D341Med (cell line): ENCODE measurements around the gene EFCAB13.

ENCODE experiments used
- DNase-seq: peaks from one replicate; pipeline ENCODE4 v3.0.0; 2012; ENCODE audit warnings: low spot score

EFCAB13 gene

GRCh38 chr17:47292206-47292605, 31.5 kb upstream of the EFCAB13 start:
- DNase-seq = no peak

GRCh38 chr17:47295037-47295873, 28.5 kb upstream of the EFCAB13 start:
- no peak for DNase-seq

GRCh38 chr17:47295874-47296255, 27.9 kb upstream of the EFCAB13 start:
- DNase-seq = no peak

- no peak for DNase-seq
Measured at GRCh38 chr17:47297661-47298400, 25.9 kb upstream of the EFCAB13 start.

- DNase-seq = no peak
Measured at GRCh38 chr17:47298712-47299111, 25.0 kb upstream of the EFCAB13 start.

GRCh38 chr17:47299239-47299910, 24.4 kb upstream of the EFCAB13 start:
- no peak for DNase-seq

GRCh38 chr17:47300718-47301117, 23.0 kb upstream of the EFCAB13 start:
- no peak for DNase-seq

GRCh38 chr17:47301161-47301560, 22.6 kb upstream of the EFCAB13 start:
- DNase-seq = no peak

GRCh38 chr17:47301831-47302230, 21.9 kb upstream of the EFCAB13 start:
- DNase-seq = no peak

- no peak for DNase-seq
Measured at GRCh38 chr17:47304186-47304585, 19.6 kb upstream of the EFCAB13 start.

GRCh38 chr17:47305302-47305923, 18.3 kb upstream of the EFCAB13 start:
- DNase-seq = no peak

GRCh38 chr17:47310186-47310733, 13.5 kb upstream of the EFCAB13 start:
- no peak for DNase-seq

GRCh38 chr17:47311420-47311819, 12.3 kb upstream of the EFCAB13 start:
- no peak for DNase-seq

- DNase-seq = peak; percentile 76
Measured at GRCh38 chr17:47315451-47316266, 8.1 kb upstream of the EFCAB13 start.

GRCh38 chr17:47316311-47316710, 7.4 kb upstream of the EFCAB13 start:
- no peak for DNase-seq

GRCh38 chr17:47317119-47317518, 6.6 kb upstream of the EFCAB13 start:
- DNase-seq = no peak

- no peak for DNase-seq
Measured at GRCh38 chr17:47318197-47318918, 5.4 kb upstream of the EFCAB13 start.

- no peak for DNase-seq
Measured at GRCh38 chr17:47320879-47321502, 2.8 kb upstream of the EFCAB13 start.

GRCh38 chr17:47324224-47325020, 667 bp downstream of the EFCAB13 start:
- peak; percentile 59 for DNase-seq
